ENCODE data around the gene PKP1.

Gene PKP1

GRCh38 chr1:201302163-201303152, 19.2 kb downstream of the PKP1 start:
- Histone ChIP-seq H3K9ac (ENCODE audit: low read length) (no peak overlapping the region), H3K27me3 (ENCODE audit: control insufficient read depth in 1 of 2, insufficient read depth in 2 of 2, low read length in 2 of 2) (no peaks in the 10 kb centered on the region), H3K4me3 (ENCODE audit: low read depth in 1 of 2, low read length in 2 of 2) (no peak overlapping the region), H3K27ac (ENCODE audit: low read depth, low read length) (no peak overlapping the region), H3K9me3 (ENCODE audit: low read length) (no peaks in the 10 kb centered on the region), H3K36me3 (ENCODE audit: insufficient read depth, low read length) (no peaks in the 10 kb centered on the region), H3K4me1 (ENCODE audit: insufficient read depth, low read length) (no peaks in the 10 kb centered on the region)

DNA sequence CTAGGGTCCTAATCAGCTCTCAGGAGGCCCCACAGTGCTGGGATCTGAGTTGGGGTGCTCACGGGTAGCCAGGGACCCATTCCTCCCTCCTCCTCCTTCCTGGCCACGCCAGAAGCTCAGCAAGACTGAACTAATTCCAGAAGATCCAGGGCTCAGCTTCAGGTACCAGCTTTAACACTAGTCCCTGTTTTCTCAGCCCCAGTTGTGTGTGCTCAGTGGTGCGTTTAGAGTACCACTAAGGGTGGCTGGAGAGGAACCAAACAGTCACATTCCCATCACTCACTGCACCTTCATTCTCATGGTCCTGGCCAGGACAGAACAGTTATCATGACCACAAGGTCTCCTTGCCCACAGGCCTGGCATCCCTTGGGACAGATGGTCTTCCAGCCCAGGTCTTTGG, 20.8 kb downstream of the PKP1 start:
- no peak overlapping the region for H3K9ac ChIP-seq (ENCODE audit: low read length)
- H3K27ac ChIP-seq (ENCODE audit: low read depth, low read length), result no peak overlapping the region
- no peaks in the 10 kb centered on the region for H3K9me3 ChIP-seq (ENCODE audit: low read length)
- no peaks in the 10 kb centered on the region for H3K36me3 ChIP-seq (ENCODE audit: insufficient read depth, low read length)
- no peaks in the 10 kb centered on the region for H3K27me3 ChIP-seq (ENCODE audit: control insufficient read depth in 1 of 2, insufficient read depth in 2 of 2, low read length in 2 of 2)
- H3K4me3 ChIP-seq (ENCODE audit: low read depth in 1 of 2, low read length in 2 of 2), result no peak overlapping the region
- H3K4me1 ChIP-seq (ENCODE audit: insufficient read depth, low read length), result no peaks in the 10 kb centered on the region

GRCh38 chr1:201305815-201306214, 22.5 kb downstream of the PKP1 start:
- Histone ChIP-seq H3K9me3 (ENCODE audit: low read length) (no peaks in the 10 kb centered on the region), H3K9ac (ENCODE audit: low read length) (no peak overlapping the region), H3K27me3 (ENCODE audit: control insufficient read depth in 1 of 2, insufficient read depth in 2 of 2, low read length in 2 of 2) (peaks cover 5% of the 10 kb centered on the region in 2 donors), H3K36me3 (ENCODE audit: insufficient read depth, low read length) (no peaks in the 10 kb centered on the region), H3K27ac (ENCODE audit: low read depth, low read length) (no peak overlapping the region), H3K4me1 (ENCODE audit: insufficient read depth, low read length) (no peaks in the 10 kb centered on the region), H3K4me3 (ENCODE audit: low read depth in 1 of 2, low read length in 2 of 2) (no peak overlapping the region)

DNA sequence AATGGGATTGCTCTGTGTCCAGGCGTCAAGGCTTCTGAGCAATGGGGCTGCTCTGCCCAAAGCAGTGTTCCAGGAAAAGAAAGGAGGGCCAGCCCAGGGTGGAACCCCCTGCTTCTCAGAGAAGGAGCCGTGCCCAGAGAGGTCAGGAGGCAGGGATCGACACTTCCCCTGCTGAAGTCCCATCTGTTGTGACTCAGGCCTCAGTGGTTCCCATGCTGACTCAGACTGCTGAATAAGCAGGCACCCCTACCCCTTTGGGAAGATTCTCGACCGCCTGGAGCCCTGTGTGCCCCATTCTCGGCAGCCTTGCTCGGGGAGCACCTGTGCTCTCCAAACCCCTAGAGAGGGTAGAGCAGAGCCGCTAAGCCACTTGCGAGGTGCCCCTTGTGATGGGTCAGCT, 23.9 kb downstream of the PKP1 start:
- Histone ChIP-seq H3K27ac (ENCODE audit: low read depth, low read length) (no peak overlapping the region), H3K9ac (ENCODE audit: low read length) (no peak overlapping the region), H3K4me3 (ENCODE audit: low read depth in 1 of 2, low read length in 2 of 2) (no peak overlapping the region), H3K9me3 (ENCODE audit: low read length) (no peaks in the 10 kb centered on the region), H3K4me1 (ENCODE audit: insufficient read depth, low read length) (no peaks in the 10 kb centered on the region), H3K27me3 (ENCODE audit: control insufficient read depth in 1 of 2, insufficient read depth in 2 of 2, low read length in 2 of 2) (peaks cover 5% of the 10 kb centered on the region in 2 donors), H3K36me3 (ENCODE audit: insufficient read depth, low read length) (no peaks in the 10 kb centered on the region)

DNA sequence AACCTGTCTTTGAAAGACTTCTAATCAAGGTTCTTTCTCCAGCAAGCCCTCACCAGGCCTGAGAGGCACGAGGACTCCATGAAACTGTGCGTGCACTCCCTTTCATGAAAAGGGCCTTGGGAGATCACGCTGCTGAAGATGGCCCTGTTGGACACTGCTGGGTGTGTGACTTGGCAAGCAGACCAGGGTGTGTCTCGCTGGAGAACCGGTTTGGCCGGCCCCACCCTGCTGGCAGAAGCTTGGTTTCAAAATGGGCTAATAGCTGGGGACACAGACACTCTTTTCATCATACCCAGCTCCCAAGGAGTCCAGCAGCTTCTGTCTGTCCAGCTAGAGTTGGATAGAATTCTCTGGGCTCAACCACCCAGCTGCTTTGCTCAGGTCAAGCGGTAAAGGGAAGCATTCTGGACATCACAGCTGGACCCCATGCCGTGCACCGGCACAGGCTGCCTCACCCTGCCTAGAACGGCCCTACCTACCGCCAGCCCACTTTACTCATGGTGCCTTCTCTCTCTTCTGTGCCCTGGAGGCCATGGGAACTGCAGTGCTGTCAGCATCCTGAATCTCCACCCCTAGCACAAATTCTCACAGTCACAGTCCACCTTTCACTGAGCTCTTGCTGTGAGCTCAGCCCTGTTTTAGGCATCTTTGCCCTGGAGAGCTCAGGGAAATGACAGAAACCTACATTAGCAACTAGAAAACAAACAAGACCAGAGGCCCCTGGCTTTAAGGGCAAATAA, 24.6 kb downstream of the PKP1 start:
- no peaks in the 10 kb centered on the region for H3K9me3 ChIP-seq (ENCODE audit: low read length)
- H3K9ac ChIP-seq (ENCODE audit: low read length), result no peak overlapping the region

DNA sequence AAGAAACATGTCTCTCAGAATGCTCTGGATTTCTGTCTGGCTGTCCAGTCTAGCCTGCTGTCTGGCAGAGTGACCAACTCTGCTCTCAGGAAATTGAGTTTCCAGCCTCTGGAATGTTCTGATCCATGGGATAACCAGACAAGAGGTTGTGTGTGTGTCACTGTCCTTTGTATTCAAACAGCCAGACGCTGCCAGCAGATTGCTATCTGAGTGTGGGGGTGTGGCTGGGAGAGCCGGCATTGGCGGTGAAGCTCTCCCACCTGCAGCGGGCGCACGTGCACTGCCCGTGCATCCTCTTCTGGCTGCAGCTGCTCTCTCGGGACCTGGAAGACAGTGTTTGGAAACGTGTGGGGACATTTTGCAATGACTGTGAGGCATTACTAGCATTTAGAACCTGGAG, 26.1 kb downstream of the PKP1 start:
- H3K9ac ChIP-seq (ENCODE audit: low read length), result no peak overlapping the region
- no peaks in the 10 kb centered on the region for H3K9me3 ChIP-seq (ENCODE audit: low read length)
- peaks cover 5% of the 10 kb centered on the region in 2 donors for H3K27me3 ChIP-seq (ENCODE audit: control insufficient read depth in 1 of 2, insufficient read depth in 2 of 2, low read length in 2 of 2)
- H3K4me1 ChIP-seq (ENCODE audit: insufficient read depth, low read length), result no peaks in the 10 kb centered on the region
- H3K4me3 ChIP-seq (ENCODE audit: low read depth in 1 of 2, low read length in 2 of 2), result no peak overlapping the region
- no peaks in the 10 kb centered on the region for H3K36me3 ChIP-seq (ENCODE audit: insufficient read depth, low read length)
- H3K27ac ChIP-seq (ENCODE audit: low read depth, low read length), result no peak overlapping the region

More for the DNA sequence above, 24.6 kb downstream of the PKP1 start:
- no peaks in the 10 kb centered on the region for H3K4me1 ChIP-seq (ENCODE audit: insufficient read depth, low read length)
- no peak overlapping the region for H3K27ac ChIP-seq (ENCODE audit: low read depth, low read length)
- H3K27me3 ChIP-seq (ENCODE audit: control insufficient read depth in 1 of 2, insufficient read depth in 2 of 2, low read length in 2 of 2), result peaks cover 5% of the 10 kb centered on the region in 2 donors
- no peaks in the 10 kb centered on the region for H3K36me3 ChIP-seq (ENCODE audit: insufficient read depth, low read length)
- H3K4me3 ChIP-seq (ENCODE audit: low read depth in 1 of 2, low read length in 2 of 2), result no peak overlapping the region

GRCh38 chr1:201310251-201310985, 27.1 kb downstream of the PKP1 start:
- Histone ChIP-seq H3K27ac (ENCODE audit: low read depth, low read length) (no peak overlapping the region), H3K9me3 (ENCODE audit: low read length) (no peaks in the 10 kb centered on the region), H3K4me3 (ENCODE audit: low read depth in 1 of 2, low read length in 2 of 2) (no peak overlapping the region), H3K36me3 (ENCODE audit: insufficient read depth, low read length) (no peaks in the 10 kb centered on the region), H3K27me3 (ENCODE audit: control insufficient read depth in 1 of 2, insufficient read depth in 2 of 2, low read length in 2 of 2) (peaks cover 5% of the 10 kb centered on the region in 2 donors), H3K4me1 (ENCODE audit: insufficient read depth, low read length) (no peaks in the 10 kb centered on the region), H3K9ac (ENCODE audit: low read length) (no peak overlapping the region)

DNA sequence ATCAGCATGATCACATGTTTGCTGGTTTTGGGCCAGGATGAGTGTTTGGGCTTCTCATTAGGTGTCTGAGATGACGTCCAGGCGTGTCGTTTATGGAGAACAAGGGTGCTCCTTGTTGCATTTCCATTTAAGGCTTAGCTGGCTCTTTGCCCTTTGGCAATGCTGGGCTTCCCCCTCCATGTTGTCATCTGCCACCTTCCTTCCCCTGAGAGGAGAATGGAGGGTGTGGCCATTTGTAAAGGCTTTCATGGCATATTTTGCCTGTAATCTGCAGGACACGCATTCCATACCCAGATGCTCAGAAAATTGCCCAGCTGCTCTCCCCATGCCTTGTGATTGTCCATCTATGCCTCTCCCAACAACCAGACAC, 27.7 kb downstream of the PKP1 start:
- Histone ChIP-seq H3K4me1 (ENCODE audit: insufficient read depth, low read length) (no peaks in the 10 kb centered on the region), H3K27ac (ENCODE audit: low read depth, low read length) (no peak overlapping the region), H3K9me3 (ENCODE audit: low read length) (no peaks in the 10 kb centered on the region), H3K9ac (ENCODE audit: low read length) (no peak overlapping the region), H3K4me3 (ENCODE audit: low read depth in 1 of 2, low read length in 2 of 2) (no peak overlapping the region), H3K27me3 (ENCODE audit: control insufficient read depth in 1 of 2, insufficient read depth in 2 of 2, low read length in 2 of 2) (peaks cover 5% of the 10 kb centered on the region in 2 donors), H3K36me3 (ENCODE audit: insufficient read depth, low read length) (no peaks in the 10 kb centered on the region)

DNA sequence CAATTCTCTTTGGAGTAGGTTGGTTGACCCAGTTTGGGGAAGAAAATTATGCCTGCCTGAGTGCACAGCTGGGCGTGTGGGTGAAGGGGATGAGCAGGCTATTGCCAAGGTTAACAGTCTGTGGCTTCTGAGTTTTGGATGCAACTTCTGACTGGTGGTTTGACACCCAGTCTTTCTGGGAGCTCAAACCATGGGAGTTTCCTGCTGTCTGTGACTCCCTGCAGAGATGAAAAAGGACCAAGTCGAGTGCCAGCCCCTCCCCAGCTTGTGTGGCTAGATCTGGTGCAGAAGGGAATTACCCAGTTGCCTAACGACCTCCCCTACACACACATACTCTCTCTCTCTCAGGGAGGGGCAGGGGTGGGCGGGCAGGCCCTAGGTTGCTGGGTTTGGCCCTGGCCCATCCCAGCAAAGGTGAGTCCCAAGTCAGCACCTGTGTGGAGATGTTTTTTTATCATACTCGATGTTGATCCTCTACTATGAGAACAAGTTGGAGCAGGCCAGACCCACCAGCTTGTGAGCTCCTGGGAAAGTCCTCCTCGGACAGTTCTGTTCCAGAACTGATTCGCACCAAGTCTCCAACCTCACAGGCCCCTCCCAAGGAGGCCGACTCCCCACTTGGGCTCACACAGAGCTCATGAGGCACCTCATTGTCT, 28.2 kb downstream of the PKP1 start:
- Histone ChIP-seq H3K36me3 (ENCODE audit: insufficient read depth, low read length) (no peaks in the 10 kb centered on the region), H3K4me3 (ENCODE audit: low read depth in 1 of 2, low read length in 2 of 2) (no peak overlapping the region), H3K4me1 (ENCODE audit: insufficient read depth, low read length) (no peaks in the 10 kb centered on the region), H3K27me3 (ENCODE audit: control insufficient read depth in 1 of 2, insufficient read depth in 2 of 2, low read length in 2 of 2) (peaks cover 5% of the 10 kb centered on the region in 2 donors), H3K9me3 (ENCODE audit: low read length) (no peaks in the 10 kb centered on the region), H3K9ac (ENCODE audit: low read length) (no peak overlapping the region), H3K27ac (ENCODE audit: low read depth, low read length) (no peak overlapping the region)

GRCh38 chr1:201312298-201312697, 29.0 kb downstream of the PKP1 start:
- H3K27ac ChIP-seq (ENCODE audit: low read depth, low read length), result no peak overlapping the region
- H3K36me3 ChIP-seq (ENCODE audit: insufficient read depth, low read length), result no peaks in the 10 kb centered on the region
- H3K27me3 ChIP-seq (ENCODE audit: control insufficient read depth in 1 of 2, insufficient read depth in 2 of 2, low read length in 2 of 2), result peaks cover 5% of the 10 kb centered on the region in 2 donors
- no peaks in the 10 kb centered on the region for H3K9me3 ChIP-seq (ENCODE audit: low read length)
- H3K9ac ChIP-seq (ENCODE audit: low read length), result no peak overlapping the region
- no peak overlapping the region for H3K4me3 ChIP-seq (ENCODE audit: low read depth in 1 of 2, low read length in 2 of 2)
- H3K4me1 ChIP-seq (ENCODE audit: insufficient read depth, low read length), result no peaks in the 10 kb centered on the region

- Histone ChIP-seq H3K9me3 (ENCODE audit: low read length) (no peaks in the 10 kb centered on the region), H3K27ac (ENCODE audit: low read depth, low read length) (no peak overlapping the region), H3K4me3 (ENCODE audit: low read depth in 1 of 2, low read length in 2 of 2) (no peak overlapping the region), H3K27me3 (ENCODE audit: control insufficient read depth in 1 of 2, insufficient read depth in 2 of 2, low read length in 2 of 2) (peaks cover 5% of the 10 kb centered on the region in 2 donors), H3K4me1 (ENCODE audit: insufficient read depth, low read length) (no peaks in the 10 kb centered on the region), H3K9ac (ENCODE audit: low read length) (no peak overlapping the region), H3K36me3 (ENCODE audit: insufficient read depth, low read length) (no peaks in the 10 kb centered on the region)
These were observed 29.8 kb downstream of the PKP1 start for GRCh38 chr1:201313086-201313485.

Measured in muscle layer of colon (tissue), 2 donors.